Measurements from ENCODE around the gene TTYH2.

- no peak for TF ChIP-seq EZH2 (IDR thresholded peaks at IDR 0.05; ENCODE audit: borderline replicate concordance, insufficient read depth, low read depth, low read length, poor library complexity, severe bottlenecking)
- TF ChIP-seq CTCF (IDR thresholded peaks at IDR 0.05), result no peak
Observed at GRCh38 chr17:74201250-74201649, 12.1 kb upstream of the TTYH2 start.
